Nephron (organoid): ENCODE results near the gene NDUFB10.

Source experiments
- H3K27ac Mint-ChIP-seq, 3 experiments: 2 replicates each; pipeline ENCODE4 v1.8.0; 2020; ENCODE audit warnings: mixed read lengths in 3 of 3, mild to moderate bottlenecking in 2 of 3, moderate library complexity in 1 of 3
- H3K27me3 Mint-ChIP-seq: 2 replicates; pipeline ENCODE4 v1.8.0; 2021; ENCODE audit warnings: low read depth, mild to moderate bottlenecking, moderate library complexity, mixed read lengths
- H3K36me3 Mint-ChIP-seq: 2 replicates; pipeline ENCODE4 v1.8.0; 2020; ENCODE audit warnings: low read depth, mixed read lengths
- H3K4me1 Mint-ChIP-seq: 2 replicates; pipeline ENCODE4 v1.8.0; 2020; ENCODE audit warnings: mixed read lengths
- H3K4me3 Mint-ChIP-seq, 3 experiments: 2 replicates each; pipeline ENCODE4 v1.8.0; 2020; ENCODE audit warnings: mild to moderate bottlenecking in 3 of 3, mixed read lengths in 3 of 3, moderate library complexity in 2 of 3
- H3K9me3 Mint-ChIP-seq: 2 replicates; pipeline ENCODE4 v1.8.0; 2020; ENCODE audit warnings: mixed read lengths
- TF ChIP-seq, protein P1 (sequence below), 3 experiments: fragments of 200-600 bp; sonication (generic); IDR thresholded peaks; one replicate each; pipeline ENCODE4 v1.5.0; 2021; ENCODE audit warnings: antibody characterized with exemption in 3 of 3; ENCODE audit not compliant: unreplicated experiment in 3 of 3

NDUFB10 gene

DNA sequence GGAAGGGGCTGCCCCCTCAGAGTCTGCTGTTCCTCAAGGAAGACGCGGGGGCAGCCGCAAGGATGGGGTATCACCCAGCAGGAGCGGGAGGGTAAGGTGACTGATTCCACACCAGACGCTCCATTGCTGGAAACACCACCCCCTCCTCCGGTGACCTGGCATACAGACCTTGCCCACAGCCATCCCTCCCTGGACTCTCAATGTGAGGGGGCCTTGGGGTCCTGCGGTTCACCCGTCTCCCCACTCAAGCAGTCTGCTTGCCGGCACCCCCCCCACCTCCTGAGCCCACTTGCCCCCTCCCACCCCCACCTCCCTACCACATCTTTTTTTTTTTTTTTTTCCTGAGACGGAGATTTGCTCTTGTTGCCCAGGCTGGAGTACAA is 29.0 kb upstream of the NDUFB10 start:
- peaks cover 3% of the 10 kb centered on the region for H3K27me3 Mint-ChIP-seq
- peak overlapping the region; percentile 50 to 63 (median 51) for H3K4me3 Mint-ChIP-seq
- H3K4me1 Mint-ChIP-seq = no peaks in the 10 kb centered on the region
- no peaks in the 10 kb centered on the region for H3K36me3 Mint-ChIP-seq
- TF ChIP-seq, protein P1, sequence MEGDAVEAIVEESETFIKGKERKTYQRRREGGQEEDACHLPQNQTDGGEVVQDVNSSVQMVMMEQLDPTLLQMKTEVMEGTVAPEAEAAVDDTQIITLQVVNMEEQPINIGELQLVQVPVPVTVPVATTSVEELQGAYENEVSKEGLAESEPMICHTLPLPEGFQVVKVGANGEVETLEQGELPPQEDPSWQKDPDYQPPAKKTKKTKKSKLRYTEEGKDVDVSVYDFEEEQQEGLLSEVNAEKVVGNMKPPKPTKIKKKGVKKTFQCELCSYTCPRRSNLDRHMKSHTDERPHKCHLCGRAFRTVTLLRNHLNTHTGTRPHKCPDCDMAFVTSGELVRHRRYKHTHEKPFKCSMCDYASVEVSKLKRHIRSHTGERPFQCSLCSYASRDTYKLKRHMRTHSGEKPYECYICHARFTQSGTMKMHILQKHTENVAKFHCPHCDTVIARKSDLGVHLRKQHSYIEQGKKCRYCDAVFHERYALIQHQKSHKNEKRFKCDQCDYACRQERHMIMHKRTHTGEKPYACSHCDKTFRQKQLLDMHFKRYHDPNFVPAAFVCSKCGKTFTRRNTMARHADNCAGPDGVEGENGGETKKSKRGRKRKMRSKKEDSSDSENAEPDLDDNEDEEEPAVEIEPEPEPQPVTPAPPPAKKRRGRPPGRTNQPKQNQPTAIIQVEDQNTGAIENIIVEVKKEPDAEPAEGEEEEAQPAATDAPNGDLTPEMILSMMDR (IDR thresholded peaks at IDR 0.05; ENCODE audit: unreplicated experiment in 3 of 3) = no peak
- no peaks in the 10 kb centered on the region for H3K9me3 Mint-ChIP-seq
- peak overlapping the region in 1 of 3 experiments; percentile 46 for H3K27ac Mint-ChIP-seq

DNA sequence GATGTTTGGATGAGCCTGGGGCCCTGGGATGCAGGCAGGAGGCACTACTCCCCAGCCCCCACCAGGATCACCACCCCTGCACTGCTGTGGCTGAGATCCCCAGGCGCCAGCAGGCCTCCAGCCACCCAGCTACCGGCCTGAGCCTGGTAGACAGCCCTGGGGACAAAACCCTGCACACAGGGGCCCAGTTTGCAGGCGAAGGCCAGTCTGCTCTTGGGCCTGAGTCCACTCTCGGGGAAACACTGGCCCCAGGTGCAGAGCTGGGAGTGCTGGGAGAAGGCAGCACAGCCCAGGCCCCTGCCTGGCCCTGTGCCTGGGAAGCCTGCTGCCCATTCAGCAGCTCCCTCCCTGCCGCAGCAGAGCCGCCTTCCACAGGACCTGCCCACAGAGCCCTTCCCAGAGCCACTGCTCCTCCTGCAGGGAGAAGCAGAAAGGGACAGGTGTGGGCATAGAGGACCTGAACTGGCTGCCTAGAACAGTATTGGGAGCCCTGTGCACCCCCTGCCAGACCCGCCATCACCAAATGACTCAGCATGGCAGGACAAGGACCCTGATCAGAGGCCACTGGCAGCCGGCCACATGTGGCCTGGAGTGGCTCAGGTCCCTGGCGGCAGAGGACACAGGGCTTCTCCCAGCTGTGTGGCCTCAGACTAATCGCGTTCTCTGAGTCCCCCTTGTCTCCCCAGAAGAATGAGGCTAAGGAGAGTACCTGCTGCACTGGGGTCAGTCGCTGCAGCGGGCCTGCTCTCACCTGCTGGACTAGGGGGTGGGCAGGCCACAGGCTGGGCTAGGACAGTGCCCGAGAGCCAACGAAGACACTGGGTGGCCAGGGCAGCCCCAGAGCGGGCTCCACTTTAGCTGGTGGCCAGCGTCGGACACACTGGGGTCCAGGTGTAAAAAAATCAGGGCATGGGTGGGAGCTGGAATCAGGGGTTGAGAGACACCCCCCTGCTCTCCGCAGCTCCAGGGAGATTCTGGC is 27.0 kb upstream of the NDUFB10 start:
- no peak overlapping the region for H3K27ac Mint-ChIP-seq
- H3K27me3 Mint-ChIP-seq = no peaks in the 10 kb centered on the region
- no peak overlapping the region for H3K4me3 Mint-ChIP-seq
- no peaks in the 10 kb centered on the region for H3K9me3 Mint-ChIP-seq
- TF ChIP-seq, protein P1 (IDR thresholded peaks at IDR 0.05; ENCODE audit: unreplicated experiment in 3 of 3) = peak in 2 of 3 experiments; percentile 0 to 34
- H3K36me3 Mint-ChIP-seq = peaks cover 6% of the 10 kb centered on the region
- H3K4me1 Mint-ChIP-seq = no peaks in the 10 kb centered on the region

DNA sequence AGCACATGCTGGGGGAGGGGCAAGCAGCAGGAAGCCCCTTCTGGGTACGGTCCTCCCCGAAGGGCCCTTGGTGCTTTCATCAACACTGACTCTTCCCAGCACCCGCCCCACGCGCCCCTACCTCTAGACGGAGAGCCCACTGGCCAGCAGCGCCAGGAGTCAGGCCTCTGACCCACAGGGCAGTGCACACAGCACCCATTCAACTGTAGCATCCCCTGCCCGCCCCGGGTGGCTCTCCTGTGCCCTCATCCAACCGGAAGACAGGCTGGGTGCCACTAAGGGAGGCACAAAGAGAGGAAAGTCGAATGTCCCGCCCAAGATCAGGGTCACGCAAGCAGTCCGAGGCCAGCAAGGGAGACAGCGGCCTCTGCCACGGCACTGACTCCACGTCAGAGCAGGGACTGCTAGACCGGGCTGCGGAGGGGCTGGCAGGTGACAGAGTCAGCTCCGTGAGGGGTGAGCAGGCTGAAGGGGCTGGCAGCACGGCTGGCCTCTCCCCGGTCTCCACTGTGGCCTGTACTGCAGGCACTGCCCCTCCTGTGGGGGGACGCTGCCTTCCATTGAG is 26.2 kb upstream of the NDUFB10 start:
- Mint-ChIP-seq H3K27me3 (no peaks in the 10 kb centered on the region), H3K27ac (peak overlapping the region in 1 of 3 experiments; percentile 40), H3K4me1 (no peaks in the 10 kb centered on the region), H3K36me3 (peaks cover 9% of the 10 kb centered on the region), H3K9me3 (no peaks in the 10 kb centered on the region), H3K4me3 (no peak overlapping the region)
- TF ChIP-seq, protein P1 (IDR thresholded peaks at IDR 0.05; ENCODE audit: unreplicated experiment in 3 of 3) = no peak

DNA sequence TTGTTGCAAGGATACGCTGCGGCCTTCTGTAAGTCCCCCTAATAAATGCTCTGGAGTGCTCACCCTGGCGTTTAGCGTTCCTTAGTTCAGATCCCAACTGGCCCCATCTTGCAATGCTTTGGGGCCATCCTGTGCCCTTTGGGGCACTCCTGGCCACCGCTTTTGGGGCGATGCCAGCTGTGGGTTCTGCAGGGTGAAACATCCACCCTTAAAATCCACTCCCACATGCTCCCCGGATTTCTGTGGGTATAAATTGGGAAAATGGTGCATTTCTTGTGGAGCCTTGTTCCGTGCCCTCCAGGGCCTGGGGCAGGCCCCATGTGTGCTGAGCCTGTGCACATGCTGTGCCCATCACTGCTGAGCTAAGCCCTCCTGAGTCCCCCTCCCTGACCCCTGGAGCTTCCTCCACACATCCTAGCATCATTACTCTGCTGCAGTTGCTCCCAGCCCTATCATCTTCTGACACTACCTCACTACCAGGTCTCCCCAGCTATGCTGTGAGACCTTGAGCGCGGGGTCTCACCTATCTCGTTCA is 22.3 kb upstream of the NDUFB10 start:
- Mint-ChIP-seq H3K4me3 (no peak overlapping the region), H3K4me1 (peaks cover 6% of the 10 kb centered on the region), H3K27ac (no peak overlapping the region), H3K27me3 (no peaks in the 10 kb centered on the region), H3K36me3 (peaks cover 13% of the 10 kb centered on the region), H3K9me3 (no peaks in the 10 kb centered on the region)
- TF ChIP-seq, protein P1 (IDR thresholded peaks at IDR 0.05; ENCODE audit: unreplicated experiment in 3 of 3) = no peak

DNA sequence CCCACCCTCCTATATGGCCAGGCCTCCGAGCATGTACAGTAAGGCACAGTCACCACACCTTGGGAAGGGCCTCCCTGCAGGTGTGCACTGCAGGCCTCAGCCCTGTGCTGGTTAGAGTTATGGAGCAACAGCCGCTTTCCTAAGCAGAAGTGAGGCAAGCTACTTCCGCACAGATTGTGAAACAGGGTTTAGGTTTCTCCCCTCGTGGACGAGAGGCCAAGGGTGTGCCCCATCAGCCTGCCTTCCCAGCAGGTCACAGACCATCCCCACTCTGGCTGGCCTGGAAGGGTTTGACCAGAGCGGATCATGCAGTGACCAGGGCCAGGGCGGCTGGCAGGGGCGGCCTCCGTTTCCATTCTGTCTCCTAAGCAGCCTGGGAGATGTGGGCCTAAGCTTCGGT is 21.0 kb upstream of the NDUFB10 start:
- Mint-ChIP-seq H3K9me3 (no peaks in the 10 kb centered on the region), H3K36me3 (peaks cover 13% of the 10 kb centered on the region), H3K4me1 (peaks cover 6% of the 10 kb centered on the region), H3K27ac (peak overlapping the region in 1 of 3 experiments; percentile 70), H3K4me3 (no peak overlapping the region), H3K27me3 (no peaks in the 10 kb centered on the region)
- TF ChIP-seq, protein P1 (IDR thresholded peaks at IDR 0.05; ENCODE audit: unreplicated experiment in 3 of 3) = no peak
